ENCODE data around the gene CCDC102A.
A peak's percentile ranks its signal among the peaks of the same experiment; 100 is the strongest.

Gene CCDC102A

GRCh38 chr16:57486858-57487834, 49.2 kb downstream of the CCDC102A start:
- in situ Hi-C loops (cut with MboI; ENCODE audit: low pct_unique_long_range_greater_than_20kb, low sequenced_read_pairs, unreplicated experiment), result no loop called here
- no peak for TF ChIP-seq CTCF (IDR thresholded peaks at IDR 0.05; ENCODE audit: extremely low read depth, insufficient read depth, missing control alignments)
- peak; percentile 67 for DNase-seq (ENCODE audit: low spot score)

- DNase-seq (ENCODE audit: low spot score), result peak; percentile 97
- no peak for TF ChIP-seq CTCF (IDR thresholded peaks at IDR 0.05; ENCODE audit: extremely low read depth, insufficient read depth, missing control alignments)
- in situ Hi-C loops (cut with MboI; ENCODE audit: low pct_unique_long_range_greater_than_20kb, low sequenced_read_pairs, unreplicated experiment), result no loop called here
These were observed 50.2 kb downstream of the CCDC102A start, which contains the start of gene DOK4 for GRCh38 chr16:57485916-57486857. DOK4 (minus strand) TSS chr16:57486493; CDS start chr16:57479507, 6,986 bp downstream.

- no peak for DNase-seq (ENCODE audit: low spot score)
- TF ChIP-seq CTCF (IDR thresholded peaks at IDR 0.05; ENCODE audit: extremely low read depth, insufficient read depth, missing control alignments), result no peak
- in situ Hi-C loops (cut with MboI; ENCODE audit: low pct_unique_long_range_greater_than_20kb, low sequenced_read_pairs, unreplicated experiment), result no loop called here
These were observed 51.1 kb downstream of the CCDC102A start for GRCh38 chr16:57485091-57485915.

DNA sequence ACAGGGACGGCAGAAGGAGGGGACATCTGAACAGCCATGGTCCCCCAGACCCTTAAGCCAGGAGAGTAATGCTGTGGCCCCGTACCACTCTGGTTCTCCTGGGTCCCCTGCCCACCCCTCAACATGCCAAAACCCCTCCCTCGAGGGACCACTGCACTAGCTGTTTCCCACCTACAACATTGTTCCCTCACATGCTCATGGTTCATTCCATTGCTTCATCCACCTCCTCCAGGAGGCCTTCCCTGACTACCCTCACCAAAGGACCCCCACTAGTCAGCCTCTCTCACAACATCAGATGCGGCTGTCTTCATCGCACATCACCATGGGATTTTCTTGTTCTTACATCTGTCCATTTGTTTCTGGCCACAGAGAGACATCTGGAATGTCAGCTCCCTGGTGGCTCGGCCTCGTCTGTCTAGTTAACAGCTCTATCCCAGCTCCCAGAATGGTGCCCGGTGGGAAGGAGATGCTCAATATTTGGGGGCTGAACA, 51.8 kb downstream of the CCDC102A start:
- no peak for TF ChIP-seq CTCF (IDR thresholded peaks at IDR 0.05; ENCODE audit: extremely low read depth, insufficient read depth, missing control alignments)
- no peak for DNase-seq (ENCODE audit: low spot score)

GRCh38 chr16:57483725-57484514, 52.5 kb downstream of the CCDC102A start:
- TF ChIP-seq CTCF (IDR thresholded peaks at IDR 0.05; ENCODE audit: extremely low read depth, insufficient read depth, missing control alignments), result no peak
- DNase-seq (ENCODE audit: low spot score), result no peak
- in situ Hi-C loops (cut with MboI; ENCODE audit: low pct_unique_long_range_greater_than_20kb, low sequenced_read_pairs, unreplicated experiment), result no loop called here

More for the DNA sequence above, 51.8 kb downstream of the CCDC102A start:
- in situ Hi-C loops (cut with MboI; ENCODE audit: low pct_unique_long_range_greater_than_20kb, low sequenced_read_pairs, unreplicated experiment), result no loop called here
